ENCODE data around the gene ZNF488.

ZNF488 gene

GRCh38 chr10:47321521-47322195 is 62.4 kb downstream of the ZNF488 start:
- no peaks in the 10 kb centered on the region for H3K9me3 ChIP-seq (ENCODE audit: control insufficient read depth in 2 of 2, low read length in 2 of 2)
- H3K9ac ChIP-seq (ENCODE audit: low read depth in 1 of 2, low read length in 2 of 2): no peak overlapping the region
- no peak overlapping the region for H3K27ac ChIP-seq (ENCODE audit: low read depth in 2 of 2, low read length in 2 of 2)
- no peaks in the 10 kb centered on the region for H3K36me3 ChIP-seq (ENCODE audit: control insufficient read depth in 2 of 2, insufficient read depth in 2 of 2, low read length in 2 of 2)
- no peak overlapping the region for H3K4me3 ChIP-seq (ENCODE audit: low read length in 2 of 2)
- no peaks in the 10 kb centered on the region for H3K4me1 ChIP-seq (ENCODE audit: control insufficient read depth in 2 of 2, insufficient read depth in 2 of 2, low read length in 2 of 2)
- no peaks in the 10 kb centered on the region for H3K27me3 ChIP-seq (ENCODE audit: control insufficient read depth in 2 of 2, insufficient read depth in 2 of 2, low read length in 2 of 2)

GRCh38 chr10:47320812-47321211 is 63.3 kb downstream of the ZNF488 start:
- Histone ChIP-seq H3K36me3 (ENCODE audit: control insufficient read depth in 2 of 2, insufficient read depth in 2 of 2, low read length in 2 of 2) (no peaks in the 10 kb centered on the region), H3K27ac (ENCODE audit: low read depth in 2 of 2, low read length in 2 of 2) (no peak overlapping the region), H3K4me1 (ENCODE audit: control insufficient read depth in 2 of 2, insufficient read depth in 2 of 2, low read length in 2 of 2) (no peaks in the 10 kb centered on the region), H3K4me3 (ENCODE audit: low read length in 2 of 2) (no peak overlapping the region), H3K9me3 (ENCODE audit: control insufficient read depth in 2 of 2, low read length in 2 of 2) (no peaks in the 10 kb centered on the region), H3K27me3 (ENCODE audit: control insufficient read depth in 2 of 2, insufficient read depth in 2 of 2, low read length in 2 of 2) (no peaks in the 10 kb centered on the region), H3K9ac (ENCODE audit: low read depth in 1 of 2, low read length in 2 of 2) (no peak overlapping the region)

- Histone ChIP-seq H3K27ac (ENCODE audit: low read depth in 2 of 2, low read length in 2 of 2) (no peak overlapping the region), H3K27me3 (ENCODE audit: control insufficient read depth in 2 of 2, insufficient read depth in 2 of 2, low read length in 2 of 2) (no peaks in the 10 kb centered on the region), H3K9me3 (ENCODE audit: control insufficient read depth in 2 of 2, low read length in 2 of 2) (no peaks in the 10 kb centered on the region), H3K36me3 (ENCODE audit: control insufficient read depth in 2 of 2, insufficient read depth in 2 of 2, low read length in 2 of 2) (no peaks in the 10 kb centered on the region), H3K4me3 (ENCODE audit: low read length in 2 of 2) (no peak overlapping the region), H3K4me1 (ENCODE audit: control insufficient read depth in 2 of 2, insufficient read depth in 2 of 2, low read length in 2 of 2) (no peaks in the 10 kb centered on the region), H3K9ac (ENCODE audit: low read depth in 1 of 2, low read length in 2 of 2) (no peak overlapping the region)
Observed at GRCh38 chr10:47319784-47320183, 64.3 kb downstream of the ZNF488 start.

- H3K27me3 ChIP-seq (ENCODE audit: control insufficient read depth in 2 of 2, insufficient read depth in 2 of 2, low read length in 2 of 2): no peaks in the 10 kb centered on the region
- H3K9me3 ChIP-seq (ENCODE audit: control insufficient read depth in 2 of 2, low read length in 2 of 2): no peaks in the 10 kb centered on the region
- H3K27ac ChIP-seq (ENCODE audit: low read depth in 2 of 2, low read length in 2 of 2): no peak overlapping the region
- no peak overlapping the region for H3K9ac ChIP-seq (ENCODE audit: low read depth in 1 of 2, low read length in 2 of 2)
- no peaks in the 10 kb centered on the region for H3K36me3 ChIP-seq (ENCODE audit: control insufficient read depth in 2 of 2, insufficient read depth in 2 of 2, low read length in 2 of 2)
- H3K4me3 ChIP-seq (ENCODE audit: low read length in 2 of 2): no peak overlapping the region
- H3K4me1 ChIP-seq (ENCODE audit: control insufficient read depth in 2 of 2, insufficient read depth in 2 of 2, low read length in 2 of 2): no peaks in the 10 kb centered on the region
Observed at GRCh38 chr10:47318706-47319105, 65.4 kb downstream of the ZNF488 start.

GRCh38 chr10:47317251-47317650 is 66.8 kb downstream of the ZNF488 start:
- no peak overlapping the region for H3K4me3 ChIP-seq (ENCODE audit: low read length in 2 of 2)
- no peaks in the 10 kb centered on the region for H3K27me3 ChIP-seq (ENCODE audit: control insufficient read depth in 2 of 2, insufficient read depth in 2 of 2, low read length in 2 of 2)
- H3K27ac ChIP-seq (ENCODE audit: low read depth in 2 of 2, low read length in 2 of 2): no peak overlapping the region
- no peaks in the 10 kb centered on the region for H3K36me3 ChIP-seq (ENCODE audit: control insufficient read depth in 2 of 2, insufficient read depth in 2 of 2, low read length in 2 of 2)
- H3K9me3 ChIP-seq (ENCODE audit: control insufficient read depth in 2 of 2, low read length in 2 of 2): no peaks in the 10 kb centered on the region
- no peaks in the 10 kb centered on the region for H3K4me1 ChIP-seq (ENCODE audit: control insufficient read depth in 2 of 2, insufficient read depth in 2 of 2, low read length in 2 of 2)
- H3K9ac ChIP-seq (ENCODE audit: low read depth in 1 of 2, low read length in 2 of 2): no peak overlapping the region

- Histone ChIP-seq H3K36me3 (ENCODE audit: control insufficient read depth in 2 of 2, insufficient read depth in 2 of 2, low read length in 2 of 2) (no peaks in the 10 kb centered on the region), H3K9ac (ENCODE audit: low read depth in 1 of 2, low read length in 2 of 2) (no peak overlapping the region), H3K9me3 (ENCODE audit: control insufficient read depth in 2 of 2, low read length in 2 of 2) (no peaks in the 10 kb centered on the region), H3K4me3 (ENCODE audit: low read length in 2 of 2) (no peak overlapping the region), H3K27ac (ENCODE audit: low read depth in 2 of 2, low read length in 2 of 2) (no peak overlapping the region), H3K4me1 (ENCODE audit: control insufficient read depth in 2 of 2, insufficient read depth in 2 of 2, low read length in 2 of 2) (peaks cover 9 to 10% of the 10 kb centered on the region in 2 donors), H3K27me3 (ENCODE audit: control insufficient read depth in 2 of 2, insufficient read depth in 2 of 2, low read length in 2 of 2) (no peaks in the 10 kb centered on the region)
Observed at GRCh38 chr10:47316131-47316530, 68.0 kb downstream of the ZNF488 start.

Measured in mucosa of rectum (tissue), 2 donors.